HG03442 (cell line): Measurements from ENCODE around the gene TMEM220.
"Not testable (repeated sequence)": the region's sequence is repeated elsewhere in the genome, so short reads cannot be mapped to it uniquely, and the experiment has no call there.

Source experiments
- ATAC-seq: cut with Tn5 transposase; IDR thresholded peaks from one replicate; pipeline ENCODE4 v1.9.1; 2021; ENCODE audit warnings: mild to moderate bottlenecking, moderate library complexity; ENCODE audit not compliant: unreplicated experiment

Gene TMEM220

GRCh38 chr17:10731408-10731879, 1.6 kb upstream of the TMEM220 start:
- no peak for ATAC-seq

DNA sequence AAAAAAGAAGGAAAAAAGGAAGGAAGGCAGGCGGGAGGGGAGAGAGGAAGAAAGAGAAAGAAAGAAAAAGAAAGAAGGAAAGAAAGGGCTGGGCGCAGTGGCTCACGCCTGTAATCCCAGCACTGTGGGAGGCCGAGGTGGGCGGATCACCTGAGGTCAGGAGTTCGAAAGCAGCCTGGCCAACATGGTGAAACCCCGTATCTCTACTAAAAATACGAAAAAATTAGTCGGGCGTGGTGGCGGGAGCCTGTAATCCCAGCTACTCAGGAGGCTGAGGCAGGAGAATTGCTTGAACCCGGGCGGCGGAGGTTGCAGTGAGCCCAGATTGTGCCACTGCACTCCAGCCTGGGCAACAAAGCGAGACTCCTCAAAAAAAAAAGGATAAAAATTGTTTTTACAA, 424 bp upstream of the TMEM220 start:
- not testable (repeated sequence) for ATAC-seq

DNA sequence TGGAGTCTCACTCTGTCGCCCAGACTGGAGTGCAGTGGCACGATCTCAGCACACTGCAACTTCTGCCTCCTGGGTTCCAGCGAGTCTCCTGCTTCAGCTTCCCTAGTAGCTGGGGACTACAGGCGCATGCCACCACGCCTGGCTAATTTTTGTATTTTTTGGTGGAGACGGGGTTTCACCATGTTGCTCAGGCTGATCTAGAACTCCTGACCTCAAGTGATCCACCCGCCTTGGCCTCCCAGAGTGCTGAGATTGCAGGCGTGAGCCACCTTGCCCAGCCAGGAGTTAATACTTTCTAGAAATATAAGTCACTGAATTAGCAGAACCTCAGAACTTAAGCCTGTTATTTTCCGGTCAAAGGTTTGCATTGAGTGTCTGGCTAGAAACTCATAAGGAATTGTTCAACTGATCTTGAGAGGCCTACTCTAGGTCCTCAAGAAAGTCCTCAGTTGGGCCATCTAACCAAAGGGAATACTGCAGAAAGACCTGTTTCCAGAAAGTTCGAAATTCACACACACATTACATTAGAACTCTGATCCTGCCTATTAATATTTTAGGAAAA, 1.4 kb downstream of the TMEM220 start:
- ATAC-seq = no peak

- ATAC-seq = no peak
Measured at GRCh38 chr17:10727192-10727591, 2.6 kb downstream of the TMEM220 start.

DNA sequence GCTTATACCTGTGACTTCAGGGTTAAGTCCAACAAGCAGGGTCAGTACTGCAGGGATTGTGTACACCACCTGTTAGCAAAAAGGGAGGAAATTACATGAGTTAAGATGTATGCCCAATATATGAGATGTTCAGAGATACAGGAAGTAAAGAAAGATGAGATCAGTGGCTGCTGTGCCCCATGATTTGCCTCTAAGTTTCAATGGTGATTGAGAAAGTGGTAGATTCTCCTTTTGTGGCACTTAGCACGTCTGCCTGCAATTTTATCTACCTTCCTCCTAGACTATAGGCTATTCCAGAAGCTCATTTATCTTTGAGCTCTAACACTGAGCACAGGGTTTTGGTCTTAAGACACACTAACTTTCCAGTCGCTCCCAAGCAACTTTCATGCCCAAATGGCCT, 3.6 kb downstream of the TMEM220 start:
- ATAC-seq = no peak

- no peak for ATAC-seq
Measured at GRCh38 chr17:10725262-10725661, 4.6 kb downstream of the TMEM220 start.

- ATAC-seq = no peak
Measured at GRCh38 chr17:10724546-10725195, 5.2 kb downstream of the TMEM220 start.

- ATAC-seq = no peak
Measured at GRCh38 chr17:10718547-10718946, 11.3 kb downstream of the TMEM220 start.

DNA sequence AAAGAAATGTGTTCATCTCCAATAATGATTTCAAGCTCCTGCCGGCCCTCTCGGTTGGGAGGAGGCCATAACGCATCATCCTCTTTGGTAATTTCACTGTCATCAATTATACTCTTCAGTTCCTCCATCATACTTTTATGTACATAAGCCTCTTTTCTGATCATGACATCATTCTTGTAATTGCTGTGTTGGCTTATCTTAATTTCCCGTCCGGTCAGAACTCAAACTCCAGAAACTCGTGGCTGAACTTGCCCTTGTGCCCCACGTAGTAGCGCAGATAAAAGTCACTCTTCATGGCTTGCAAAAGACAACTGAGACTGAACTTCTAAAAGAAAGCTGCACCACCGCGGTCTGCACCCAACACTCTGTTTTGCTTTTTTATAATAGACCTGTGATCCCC, 13.6 kb downstream of the TMEM220 start:
- ATAC-seq = no peak

DNA sequence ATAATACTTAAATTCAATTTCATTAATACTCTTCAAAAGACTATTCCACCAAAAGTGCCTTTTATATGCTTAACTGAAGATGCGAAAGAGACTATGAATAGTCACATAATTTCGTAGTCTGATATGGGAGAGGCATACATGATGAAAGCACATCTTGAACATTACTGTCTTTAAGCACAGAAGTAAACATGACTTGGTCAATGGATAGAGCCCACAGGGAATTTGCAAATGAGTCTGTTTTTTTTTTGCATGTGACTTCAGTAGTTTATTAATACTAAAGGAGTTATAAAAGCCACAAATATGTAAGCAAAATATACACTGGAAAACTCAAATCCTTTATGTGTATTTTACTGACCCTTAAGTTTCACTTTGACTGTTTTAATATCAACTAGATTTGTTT, 16.5 kb downstream of the TMEM220 start:
- no peak for ATAC-seq

DNA sequence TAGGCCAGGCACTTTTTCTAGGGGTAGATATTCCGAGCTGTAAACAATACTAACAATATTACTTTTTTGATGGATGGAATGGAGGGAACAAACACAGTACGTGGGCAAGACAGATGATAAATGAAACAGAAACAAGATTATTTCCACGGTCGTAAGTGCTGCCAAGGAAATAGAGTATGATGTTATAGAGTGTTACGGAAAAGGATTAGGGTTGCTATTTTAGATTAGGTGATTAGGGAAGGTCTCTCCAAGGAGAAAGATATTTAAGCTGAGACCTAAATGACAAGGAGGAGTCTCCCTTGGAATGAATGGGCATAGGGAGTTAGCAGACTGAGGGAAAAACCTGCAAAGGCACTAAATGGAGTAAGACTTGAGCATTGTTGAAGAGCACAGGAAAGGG, 24.1 kb downstream of the TMEM220 start:
- ATAC-seq = no peak

DNA sequence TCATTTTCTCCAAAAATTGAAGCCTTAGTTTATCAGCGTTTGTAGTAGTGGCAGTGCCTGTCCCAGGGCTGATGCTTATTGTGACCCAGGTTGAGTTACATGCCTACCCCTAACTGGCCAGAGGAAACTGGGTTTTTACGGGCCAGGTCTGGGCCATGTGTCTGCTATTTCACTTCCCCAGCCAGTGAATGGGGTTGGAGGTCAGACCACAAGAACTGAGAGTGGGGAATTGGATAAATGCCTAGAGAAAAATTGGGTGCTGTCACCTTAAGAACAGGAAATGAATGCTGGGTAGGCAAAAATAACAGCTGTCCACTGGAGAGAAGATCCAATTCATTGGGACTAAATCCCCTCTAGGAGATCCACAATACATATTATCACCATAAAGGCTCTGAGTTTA, 27.2 kb downstream of the TMEM220 start:
- no peak for ATAC-seq

DNA sequence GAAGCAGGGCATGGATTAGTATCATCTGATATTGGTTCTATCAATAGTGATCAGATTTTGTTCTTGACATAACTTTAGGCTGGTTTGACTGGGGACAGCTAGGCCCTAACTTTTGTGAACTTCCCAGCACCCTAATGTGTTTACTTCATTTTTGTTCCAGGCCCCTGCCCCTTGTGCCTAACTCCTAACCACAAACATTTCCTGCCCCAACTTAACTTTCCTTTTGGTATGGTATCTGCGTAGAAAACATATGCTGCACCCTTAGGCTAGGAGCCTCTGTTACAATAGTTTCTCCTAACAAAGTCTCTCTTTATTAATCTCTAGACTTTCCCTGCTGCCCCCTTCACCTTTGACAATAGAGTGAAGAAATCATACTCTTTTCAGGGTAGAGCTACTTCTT, 30.0 kb downstream of the TMEM220 start:
- no peak for ATAC-seq

DNA sequence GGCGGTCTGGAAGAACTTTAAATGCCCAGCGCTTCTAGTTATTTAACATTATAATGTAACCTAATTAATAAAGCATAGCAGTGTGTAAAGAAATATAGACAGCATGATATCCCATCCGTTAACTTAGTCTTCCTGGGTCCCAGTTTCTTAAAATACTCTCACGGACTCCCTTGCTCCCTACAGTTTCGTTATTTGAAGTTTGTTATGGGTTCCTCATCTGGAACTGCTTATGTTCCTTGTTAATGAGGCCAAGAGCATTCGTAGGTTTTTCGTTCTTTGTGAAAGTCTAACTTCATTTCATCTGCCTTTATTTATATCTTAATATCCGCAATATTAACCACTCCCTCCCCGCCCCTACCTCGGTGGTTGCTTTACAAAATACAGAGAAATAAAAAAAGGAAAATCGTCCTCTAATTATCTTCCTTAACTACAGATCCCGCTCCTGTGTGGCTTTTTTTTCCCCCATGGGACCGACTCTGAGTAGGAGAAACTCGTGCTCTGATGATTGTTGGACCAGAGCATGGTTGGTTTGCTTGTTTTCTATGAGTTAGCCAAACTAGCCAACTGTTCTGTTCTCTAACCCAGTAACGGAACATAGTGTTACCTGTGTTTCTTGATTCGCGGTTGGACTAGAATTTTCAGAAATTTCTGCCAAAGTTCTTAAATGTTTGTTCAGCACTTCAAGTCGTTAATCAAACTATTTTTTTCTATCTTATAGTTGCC, 31.6 kb downstream of the TMEM220 start:
- no peak for ATAC-seq

DNA sequence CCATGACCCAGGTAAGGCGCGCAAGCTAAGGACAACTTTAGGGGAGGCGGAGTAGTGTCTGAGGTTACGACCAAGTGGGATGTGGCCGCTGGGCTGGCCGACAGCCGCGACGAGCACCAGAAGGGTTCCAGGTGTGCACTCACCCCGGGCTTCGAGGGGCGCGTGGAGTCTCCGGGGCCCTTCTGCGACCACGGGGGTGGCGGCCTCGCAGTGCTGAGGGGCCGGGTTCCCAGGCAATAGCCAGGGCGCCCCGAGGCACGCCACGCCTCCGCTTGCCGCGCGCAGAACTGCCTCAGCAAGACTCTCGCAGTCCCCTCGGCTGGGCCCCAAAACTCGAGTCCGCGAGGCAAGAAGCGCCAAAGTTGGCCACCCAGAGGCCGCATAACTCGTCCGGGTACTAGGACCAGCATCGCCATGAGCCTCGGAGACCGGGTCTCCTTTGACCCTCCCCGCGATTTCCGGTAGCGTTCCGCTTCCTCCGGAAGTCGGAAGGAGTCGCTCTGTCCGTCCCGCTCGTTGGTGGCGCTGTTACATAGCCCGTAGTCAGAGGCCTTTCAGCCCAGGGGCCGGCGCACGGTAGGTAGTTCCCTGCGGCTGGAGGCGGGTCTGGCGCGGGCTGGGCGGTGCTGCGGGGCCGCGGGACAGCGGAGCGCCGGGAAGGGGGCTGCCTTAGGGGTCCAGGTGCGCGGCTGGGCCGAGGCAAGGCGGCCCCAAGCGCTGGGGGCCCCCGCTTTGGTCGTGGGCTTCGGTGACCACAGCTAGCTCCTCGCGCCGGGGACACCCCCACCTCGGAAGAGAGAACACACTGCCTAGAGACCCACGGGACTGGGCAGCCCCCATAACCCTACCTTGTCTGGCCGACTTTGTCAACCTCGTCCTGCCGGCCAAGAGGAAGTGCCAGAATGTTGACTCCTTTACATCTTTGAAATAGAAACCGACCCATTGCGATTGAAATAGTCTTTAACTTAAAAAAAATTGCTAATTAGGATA, 32.4 kb downstream of the TMEM220 start, which contains the start of the genes ADPRM and SCO1:
ADPRM (plus strand) TSS at position 503 of the 990 bp plus-strand sequence. CDS start 7,333 bp downstream, outside the sequence.
SCO1 (minus strand) TSS at position 442 of the 990 bp plus-strand sequence; CDS start at position 416, 26 bp downstream.
- ATAC-seq = peak; percentile 96

DNA sequence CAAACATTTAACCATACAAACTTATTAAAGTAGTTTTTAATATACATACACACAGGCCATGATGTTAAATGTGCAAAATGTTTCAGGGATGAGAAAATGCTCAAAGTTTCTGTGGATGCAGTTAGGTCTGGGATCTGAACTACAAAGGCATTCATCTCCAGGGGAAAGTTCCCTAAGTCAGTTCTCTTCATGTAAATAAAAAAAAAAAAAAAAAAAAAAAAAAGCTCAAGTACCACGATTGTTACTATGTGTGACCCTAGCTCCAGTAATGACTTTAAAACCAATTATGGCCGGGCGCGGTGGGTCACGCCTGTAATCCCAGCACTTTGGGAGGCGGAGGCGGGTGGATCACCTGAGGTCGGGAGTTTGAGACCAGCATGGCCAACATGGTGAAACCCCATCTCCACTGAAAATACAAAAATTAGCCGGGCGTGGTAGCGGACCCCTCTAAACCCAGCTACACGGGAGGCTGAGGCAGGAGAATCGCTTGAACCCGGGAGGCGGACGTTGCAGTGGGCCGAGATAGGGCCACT, 33.9 kb downstream of the TMEM220 start:
- ATAC-seq = not testable (repeated sequence)

DNA sequence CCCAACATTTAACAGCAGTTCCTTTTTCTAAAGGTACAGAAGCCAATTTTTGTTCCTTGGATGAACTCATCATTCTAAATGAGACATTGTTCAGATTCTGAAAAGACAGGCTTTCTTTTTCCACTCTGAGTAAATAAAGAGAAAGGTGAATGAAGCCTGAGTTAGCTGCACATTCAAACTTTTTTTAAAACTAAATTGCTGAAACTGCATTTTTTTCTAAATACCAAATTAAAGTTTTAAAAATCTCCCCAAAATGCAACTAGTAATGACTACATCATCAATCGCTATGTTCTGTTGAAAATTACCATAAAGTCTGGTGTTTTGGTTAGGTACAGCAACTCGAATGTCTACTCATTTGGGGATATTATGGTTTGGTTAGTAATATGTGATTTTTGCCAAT, 42.3 kb downstream of the TMEM220 start:
- no peak for ATAC-seq

GRCh38 chr17:10683853-10684252, 46.0 kb downstream of the TMEM220 start:
- no peak for ATAC-seq

DNA sequence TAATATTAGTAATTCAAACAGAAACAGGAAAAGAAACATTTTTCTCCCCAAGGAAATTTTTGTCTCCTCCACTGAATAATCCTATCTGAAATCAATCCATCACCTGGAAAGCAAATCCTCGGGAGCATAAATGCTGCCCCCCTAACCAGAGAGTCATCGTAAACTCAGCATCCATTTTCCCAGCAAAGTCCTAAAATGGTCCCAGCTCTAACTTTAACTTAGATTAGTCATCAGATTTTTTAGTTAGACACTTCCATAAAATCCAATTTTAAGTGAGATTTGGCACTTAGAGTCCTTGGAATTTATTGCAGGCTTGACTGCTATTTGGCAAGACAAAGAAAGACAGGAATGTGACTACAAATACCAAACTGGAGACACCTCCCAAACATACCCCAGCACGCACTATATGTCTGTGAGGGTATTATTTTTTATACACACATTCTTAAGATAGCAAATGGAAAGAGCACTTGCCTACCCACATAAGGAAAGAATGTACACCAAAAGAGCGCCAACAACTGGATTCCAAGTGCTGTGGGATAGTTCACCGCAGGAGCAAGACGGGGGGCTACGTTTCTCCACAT, 47.9 kb downstream of the TMEM220 start:
- no peak for ATAC-seq

DNA sequence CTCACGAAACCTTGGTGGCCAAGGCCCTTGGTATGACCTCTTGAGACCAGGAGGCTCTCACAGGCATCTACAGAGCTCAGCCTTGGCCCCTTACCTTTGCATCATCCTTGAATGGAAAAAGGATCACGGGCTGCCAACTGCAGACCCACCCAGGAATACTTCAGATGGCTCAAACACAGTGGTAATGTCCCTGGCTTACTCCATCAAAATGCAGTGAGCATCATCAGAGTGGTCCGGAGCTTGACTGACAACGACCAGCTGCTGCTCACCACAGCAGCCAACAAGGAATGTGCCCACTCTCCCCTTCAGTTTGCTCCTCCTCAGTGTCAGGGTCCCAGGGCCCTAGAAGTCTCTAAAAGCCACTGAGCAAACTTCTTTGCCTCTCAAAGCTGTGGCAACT, 55.1 kb downstream of the TMEM220 start:
- no peak for ATAC-seq
